ENCODE data around the gene KMT2B. TPM values are rescaled to one million over a fixed set of nuclear protein-coding genes. Genes with fewer than 3 reads are reported as not detected.

Gene KMT2B
- total RNA-seq, 4 donors from 2014 or later = 7.5 to 33.7 (median 15.6) TPM

GRCh38 chr19:35783469-35784434, 65.9 kb downstream of the KMT2B start:
- Histone ChIP-seq H3K4me1 (no peaks in the 10 kb centered on the region), H3K4me3 (no peak overlapping the region), H3K27ac (no peak overlapping the region), H3K36me3 (peaks cover 0 to 62% (median 0%) of the 10 kb centered on the region in 3 donors), H3K27me3 (no peaks in the 10 kb centered on the region), H3K9me3 (no peaks in the 10 kb centered on the region)
- no peak for DNase-seq
- TF ChIP-seq CTCF (IDR thresholded peaks at IDR 0.05) = no peak
- TF ChIP-seq POLR2A (IDR thresholded peaks at IDR 0.05) = no peak
- whole genome bisulfite sequencing, 2 donors = 82 to 84% methylated on average over 18 to 20 of the region's 28 CpGs
- intact Hi-C loops (cut with DNase I) = no loop called here

- WGBS, 2 donors = 66 to 93% methylated on average over 4 to 13 of the region's 45 CpGs
- peaks cover 0 to 59% (median 0%) of the 10 kb centered on the region in 3 donors for H3K36me3 ChIP-seq
- intact Hi-C loops (cut with DNase I) = no loop called here
- H3K27me3 ChIP-seq = no peaks in the 10 kb centered on the region
- H3K4me3 ChIP-seq = no peak overlapping the region
- no peaks in the 10 kb centered on the region for H3K9me3 ChIP-seq
- H3K4me1 ChIP-seq = no peaks in the 10 kb centered on the region
- no peak for DNase-seq
- no peak overlapping the region for H3K27ac ChIP-seq
- TF ChIP-seq CTCF (IDR thresholded peaks at IDR 0.05) (no peak), POLR2A (IDR thresholded peaks at IDR 0.05) (no peak)
Observed at GRCh38 chr19:35784503-35785338, 66.9 kb downstream of the KMT2B start.

GRCh38 chr19:35785339-35785627, 67.5 kb downstream of the KMT2B start:
- peaks cover 0 to 53% (median 0%) of the 10 kb centered on the region in 3 donors for H3K36me3 ChIP-seq
- H3K4me3 ChIP-seq = no peak overlapping the region
- 89% methylated on average over 8 of the region's 10 CpGs; no CpG with 5 or more reads in 1 of the 2 donors for WGBS, 2 donors
- intact Hi-C loops (cut with DNase I) = no loop called here
- TF ChIP-seq POLR2A (IDR thresholded peaks at IDR 0.05) (no peak), CTCF (IDR thresholded peaks at IDR 0.05) (no peak)
- no peaks in the 10 kb centered on the region for H3K4me1 ChIP-seq
- no peak overlapping the region for H3K27ac ChIP-seq
- H3K9me3 ChIP-seq = no peaks in the 10 kb centered on the region
- H3K27me3 ChIP-seq = no peaks in the 10 kb centered on the region
- no peak for DNase-seq

GRCh38 chr19:35786299-35787160, 68.7 kb downstream of the KMT2B start:
- Histone ChIP-seq H3K27me3 (no peaks in the 10 kb centered on the region), H3K4me3 (no peak overlapping the region), H3K36me3 (peaks cover 0 to 41% (median 0%) of the 10 kb centered on the region in 3 donors), H3K27ac (no peak overlapping the region), H3K9me3 (no peaks in the 10 kb centered on the region), H3K4me1 (no peaks in the 10 kb centered on the region)
- WGBS, 2 donors = 74 to 86% methylated on average over 12 to 16 of the region's 31 CpGs
- intact Hi-C loops (cut with DNase I) = no loop called here
- TF ChIP-seq CTCF (IDR thresholded peaks at IDR 0.05) = no peak
- TF ChIP-seq POLR2A (IDR thresholded peaks at IDR 0.05) = no peak
- DNase-seq = no peak
